Gastroesophageal sphincter (tissue), 4 donors: Measurements from ENCODE around the gene POLN. TPM values are rescaled to one million over a fixed set of nuclear protein-coding genes. Genes with fewer than 3 reads are reported as not detected.

Source experiments
- ATAC-seq: fragments of 150-250 bp; one replicate; pipeline ENCODE4 v1.9.1; 2016; ENCODE audit warnings: mild to moderate bottlenecking, moderate library complexity
- H3K27ac ChIP-seq, 4 donors: fragments of 200-600 bp; sonication (generic) in 3 of 4; 1 replicate in 3 of 4; 2 replicates in 1 of 4; pipeline ENCODE4 v1.5.1; 2016 to 2019
- H3K27me3 ChIP-seq: fragments of 200-600 bp; sonication (generic); one replicate; pipeline ENCODE4 v1.5.1; 2019
- H3K36me3 ChIP-seq, 2 donors: fragments of 200-600 bp; sonication (generic); one replicate each; pipeline ENCODE4 v1.5.1; 2019; ENCODE audit warnings: control low read depth in 1 of 2
- H3K4me1 ChIP-seq, 3 donors: fragments of 200-600 bp; sonication (generic); 1 replicate in 2 of 3; 2 replicates in 1 of 3; pipeline ENCODE4 v1.5.1; 2016 to 2019; ENCODE audit warnings: control low read depth in 2 of 3
- H3K4me3 ChIP-seq, 2 donors: fragments of 200-600 bp; sonication (generic); one replicate each; pipeline ENCODE4 v1.5.1; 2019; ENCODE audit warnings: mild to moderate bottlenecking in 1 of 2, moderate library complexity in 1 of 2
- H3K9me3 ChIP-seq, 3 donors: fragments of 200-600 bp; sonication (generic); one replicate each; pipeline ENCODE4 v1.5.1; 2017 to 2019; ENCODE audit warnings: control low read depth in 2 of 3
- CTCF ChIP-seq, 4 experiments: fragments of 200-600 bp in 2 of 4; fragments of 450-650 bp in 2 of 4; sonication (generic) in 1 of 4; IDR thresholded peaks; one replicate each; pipeline ENCODE4 v1.5.1; 2017 to 2019; ENCODE audit warnings: antibody characterized with exemption in 4 of 4, mild to moderate bottlenecking in 2 of 4, moderate library complexity in 2 of 4
- EP300 ChIP-seq: sonication (generic); formaldehyde crosslinking; IDR thresholded peaks from one replicate; pipeline ENCODE4 v1.6.1; 2017; ENCODE audit warnings: antibody characterized with exemption, mild to moderate bottlenecking
- POLR2A ChIP-seq, 2 donors: fragments of 450-650 bp; IDR thresholded peaks; one replicate each; pipeline ENCODE4 v1.6.1; 2017; ENCODE audit warnings: antibody characterized with exemption in 2 of 2, mild to moderate bottlenecking in 2 of 2, moderate library complexity in 1 of 2
- POLR2AphosphoS5 ChIP-seq: sonication (generic); formaldehyde crosslinking; IDR thresholded peaks from one replicate; pipeline ENCODE4 v1.6.1; 2017; ENCODE audit warnings: antibody characterized with exemption
- WGBS, 2 donors: methylation state at CpG; one replicate each; pipeline ENCODE4 v1.1.5; 2018; ENCODE audit warnings: low coverage in 1 of 2; 5-methylcytosine and 5-hydroxymethylcytosine counted together
- total RNA-seq, 4 donors: library from RNA; depleted of rRNA; stranded (reverse); fragments of >200 nt; gene quantifications; one replicate each; pipeline ENCODE4 v1.1.0, GENCODE V29; 2016

POLN gene
- total RNA-seq, 4 donors from 2014 or later: 1.5 to 4.6 (median 2.6) TPM

GRCh38 chr4:2172627-2173231 is 69.2 kb downstream of the POLN start:
- Histone ChIP-seq H3K9me3 (no peaks in the 10 kb centered on the region), H3K27ac (no peak overlapping the region), H3K27me3 (no peaks in the 10 kb centered on the region), H3K4me3 (no peak overlapping the region), H3K36me3 (peaks cover 0 to 31% of the 10 kb centered on the region in 2 donors), H3K4me1 (no peaks in the 10 kb centered on the region)
- ATAC-seq: no peak
- TF ChIP-seq CTCF (IDR thresholded peaks at IDR 0.05): no peak
- no peak for TF ChIP-seq POLR2AphosphoS5
- no peak for TF ChIP-seq EP300
- no peak for TF ChIP-seq POLR2A (IDR thresholded peaks at IDR 0.05)
- WGBS, 2 donors: 72 to 78% methylated on average over 5 to 6 of the region's 8 CpGs

DNA sequence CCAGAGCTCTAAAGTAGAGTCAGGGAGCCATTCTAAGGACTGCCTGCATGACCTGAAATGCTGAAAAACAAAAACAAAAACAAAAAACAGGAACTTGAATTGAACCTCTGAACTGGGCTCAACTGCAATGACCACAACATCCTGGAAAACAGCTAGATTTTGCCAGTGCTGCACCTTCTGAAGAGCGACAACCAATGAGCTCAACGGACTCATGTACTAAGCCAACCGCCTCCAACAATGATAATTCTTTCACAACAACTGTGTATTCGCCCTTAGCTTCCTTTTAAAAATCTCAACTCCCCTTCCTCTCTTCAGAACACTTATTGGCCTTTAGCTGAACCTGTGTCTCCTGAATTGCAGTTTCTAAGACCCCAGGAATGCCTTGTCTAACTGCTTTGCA is 69.8 kb downstream of the POLN start:
- Histone ChIP-seq H3K36me3 (peaks cover 0 to 33% of the 10 kb centered on the region in 2 donors), H3K27me3 (no peaks in the 10 kb centered on the region), H3K9me3 (no peaks in the 10 kb centered on the region), H3K27ac (no peak overlapping the region), H3K4me3 (no peak overlapping the region), H3K4me1 (no peaks in the 10 kb centered on the region)
- WGBS, 2 donors: 78 to 89% methylated on average over 4 of the region's 4 CpGs
- ATAC-seq: no peak
- no peak for TF ChIP-seq POLR2A (IDR thresholded peaks at IDR 0.05)
- TF ChIP-seq CTCF (IDR thresholded peaks at IDR 0.05): no peak
- no peak for TF ChIP-seq EP300
- TF ChIP-seq POLR2AphosphoS5: no peak

- WGBS, 2 donors: 72 to 88% methylated on average over 5 to 9 of the region's 12 CpGs
- ATAC-seq: no peak
- peaks cover 0 to 54% of the 10 kb centered on the region in 2 donors for H3K36me3 ChIP-seq
- no peak overlapping the region for H3K27ac ChIP-seq
- no peaks in the 10 kb centered on the region for H3K4me1 ChIP-seq
- no peak overlapping the region for H3K4me3 ChIP-seq
- no peaks in the 10 kb centered on the region for H3K27me3 ChIP-seq
- no peak for TF ChIP-seq CTCF (IDR thresholded peaks at IDR 0.05)
- no peak for TF ChIP-seq EP300
- no peak for TF ChIP-seq POLR2A (IDR thresholded peaks at IDR 0.05)
- no peak for TF ChIP-seq POLR2AphosphoS5
- H3K9me3 ChIP-seq: no peaks in the 10 kb centered on the region
Measured at GRCh38 chr4:2168469-2169319, 73.2 kb downstream of the POLN start.

GRCh38 chr4:2166253-2166652 is 75.7 kb downstream of the POLN start:
- H3K27me3 ChIP-seq: no peaks in the 10 kb centered on the region
- peaks cover 0 to 54% of the 10 kb centered on the region in 2 donors for H3K36me3 ChIP-seq
- H3K27ac ChIP-seq: no peak overlapping the region
- no peak overlapping the region for H3K4me3 ChIP-seq
- TF ChIP-seq EP300 (no peak), POLR2AphosphoS5 (no peak), CTCF (IDR thresholded peaks at IDR 0.05) (no peak), POLR2A (IDR thresholded peaks at IDR 0.05) (no peak)
- no peak for ATAC-seq
- 83 to 100% methylated on average over 2 to 5 of the region's 5 CpGs for WGBS, 2 donors
- no peaks in the 10 kb centered on the region for H3K4me1 ChIP-seq
- no peaks in the 10 kb centered on the region for H3K9me3 ChIP-seq
